Stimulated activated CD4-positive, alpha-beta T cell treated with anti-CD3 and anti-CD28 coated beads, Interleukin-1b, Interleukin-23, amount 100 ng/mL, for 24 hours (primary cell): ENCODE data around the gene RGS6.

Experiments
- DNase-seq, 4 experiments: peaks; one replicate each; pipeline ENCODE4 v3.0.0-alpha.2; 2020; ENCODE audit warnings: low read depth in 4 of 4, low spot score in 1 of 4

The RGS6 gene

DNA sequence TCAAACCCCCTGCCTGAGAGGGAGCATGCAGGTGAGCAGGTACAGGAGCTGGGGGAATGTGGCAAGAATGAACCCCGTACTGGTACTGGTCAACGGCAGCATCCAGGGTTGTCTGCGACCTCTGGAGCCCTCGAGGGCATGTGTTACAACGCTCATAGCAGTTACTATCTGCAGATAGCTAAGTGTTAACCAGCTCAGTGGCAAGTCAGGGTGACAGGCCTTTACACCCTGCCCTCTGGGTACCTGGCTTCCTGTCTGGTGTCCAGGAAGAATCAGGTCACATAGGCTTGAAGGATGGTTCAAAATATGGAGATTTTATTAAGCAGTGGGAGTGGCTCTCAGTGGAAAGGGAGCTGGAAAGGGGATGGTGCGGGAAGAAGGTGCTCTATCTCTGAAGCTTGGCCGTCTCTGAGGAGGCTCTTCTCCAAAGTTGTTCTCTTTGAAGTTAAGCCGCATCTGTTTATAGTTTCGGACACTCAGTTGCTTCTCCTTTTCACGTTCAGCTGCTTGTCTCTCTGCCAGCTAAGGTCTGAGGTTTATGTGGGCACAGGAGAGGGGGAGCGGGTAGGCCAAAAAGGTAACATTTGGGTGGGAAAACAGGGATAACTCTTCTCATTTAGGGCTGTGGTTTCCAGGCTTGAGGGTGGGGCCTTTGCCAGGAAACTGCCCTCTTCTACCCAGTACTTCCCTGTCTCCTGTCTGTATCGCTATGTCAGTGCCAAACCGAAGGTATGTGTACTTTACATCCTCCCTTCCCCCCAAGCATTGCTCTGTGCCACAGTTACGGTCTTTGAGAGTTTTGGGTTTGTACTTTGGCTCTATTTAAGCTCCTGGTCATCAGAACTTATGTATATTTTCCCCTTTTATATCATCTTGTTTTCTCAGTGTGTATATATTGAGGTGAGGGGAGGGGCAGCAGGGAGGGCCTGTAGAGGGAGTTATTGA, 305.8 kb downstream of the RGS6 start:
- no peak for DNase-seq

DNA sequence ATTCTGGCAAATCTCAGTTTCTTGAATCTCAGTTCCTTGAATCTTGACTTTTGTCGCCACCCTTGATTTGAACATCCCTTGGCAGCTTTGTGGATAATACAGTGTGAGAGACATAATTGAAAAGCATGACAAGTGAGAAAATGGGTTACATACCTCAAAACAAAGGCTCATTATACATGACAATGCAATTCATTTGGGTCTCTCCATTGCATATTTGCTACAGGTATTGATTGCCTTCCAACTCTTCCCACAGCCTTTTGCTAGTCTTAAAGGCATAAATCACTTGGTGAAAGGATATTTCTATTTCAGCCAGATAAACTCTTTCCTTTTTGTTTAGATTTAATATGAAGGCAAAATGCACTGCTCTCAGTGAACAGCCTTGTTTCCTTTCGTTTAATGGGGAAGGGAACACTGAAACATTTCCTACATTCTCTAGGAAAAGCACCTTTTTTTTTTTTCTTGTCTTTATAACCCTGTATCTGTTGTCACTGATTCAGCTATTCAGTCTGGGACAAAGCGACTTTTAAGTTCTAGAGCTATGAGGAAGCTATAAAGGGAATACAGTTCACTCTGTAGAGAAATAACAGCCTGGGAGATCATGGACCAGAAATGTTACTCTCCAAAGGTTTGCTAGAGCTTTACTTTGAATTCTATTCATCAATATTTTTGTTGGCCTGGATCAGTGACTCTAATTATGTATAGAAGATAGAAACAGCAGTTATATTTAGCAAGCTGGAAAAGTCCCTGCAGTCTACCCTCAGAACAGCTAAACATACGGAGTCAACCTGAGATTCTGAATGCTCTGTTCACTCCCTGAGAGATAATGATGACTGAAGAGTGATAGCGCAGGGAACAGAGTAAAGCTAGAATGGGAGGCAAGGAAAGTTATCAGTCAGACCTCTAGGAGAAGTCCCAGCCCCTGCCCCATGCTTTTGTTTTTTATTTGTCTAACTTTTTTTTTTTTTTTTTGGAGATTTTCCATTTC, 311.4 kb downstream of the RGS6 start:
- DNase-seq = no peak

DNA sequence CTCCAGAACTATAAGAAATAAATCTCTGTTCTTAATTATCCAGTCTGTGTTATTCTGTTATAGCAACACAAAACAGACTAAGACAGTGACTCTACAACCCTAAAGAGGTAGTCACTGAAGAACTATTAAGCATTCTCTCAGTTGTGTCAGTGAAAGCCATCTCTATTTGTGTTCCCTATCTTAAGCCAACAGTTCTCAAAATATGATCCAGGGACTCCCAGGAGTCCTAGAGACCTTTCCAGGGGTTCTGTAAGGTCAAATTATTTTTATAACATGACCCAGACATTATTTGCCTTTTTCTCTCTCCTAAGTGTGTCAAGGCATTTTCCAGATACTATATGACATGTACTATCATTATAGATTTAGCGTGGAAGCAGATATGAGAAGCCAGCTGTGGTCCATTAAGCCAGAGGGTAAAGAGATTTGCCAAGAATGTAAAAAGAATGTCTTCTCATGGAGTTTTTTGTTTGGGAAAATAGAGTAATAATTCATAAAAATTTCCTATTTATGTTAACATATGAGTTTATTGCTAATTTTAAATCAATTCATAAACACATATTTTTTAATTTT, 315.8 kb downstream of the RGS6 start:
- no peak for DNase-seq

DNA sequence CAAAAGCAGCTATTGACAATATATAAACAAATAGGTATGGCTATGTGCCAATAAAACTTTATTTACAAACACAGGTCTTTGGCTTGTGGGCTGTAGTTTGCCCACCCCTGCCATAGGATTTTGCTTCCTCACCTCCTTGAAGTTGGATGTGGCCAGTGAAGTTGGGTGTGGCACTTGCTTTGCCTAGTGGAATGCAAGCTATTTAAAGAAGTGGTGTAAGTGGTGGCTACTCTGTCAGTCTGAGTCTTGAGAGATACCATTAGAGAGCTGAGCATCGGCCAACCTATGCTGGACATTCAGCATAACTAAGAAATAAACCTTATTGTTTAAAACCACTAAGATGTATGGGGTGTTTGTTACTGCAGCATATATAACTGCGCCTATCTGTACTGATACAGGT, 321.3 kb downstream of the RGS6 start:
- no peak for DNase-seq

DNA sequence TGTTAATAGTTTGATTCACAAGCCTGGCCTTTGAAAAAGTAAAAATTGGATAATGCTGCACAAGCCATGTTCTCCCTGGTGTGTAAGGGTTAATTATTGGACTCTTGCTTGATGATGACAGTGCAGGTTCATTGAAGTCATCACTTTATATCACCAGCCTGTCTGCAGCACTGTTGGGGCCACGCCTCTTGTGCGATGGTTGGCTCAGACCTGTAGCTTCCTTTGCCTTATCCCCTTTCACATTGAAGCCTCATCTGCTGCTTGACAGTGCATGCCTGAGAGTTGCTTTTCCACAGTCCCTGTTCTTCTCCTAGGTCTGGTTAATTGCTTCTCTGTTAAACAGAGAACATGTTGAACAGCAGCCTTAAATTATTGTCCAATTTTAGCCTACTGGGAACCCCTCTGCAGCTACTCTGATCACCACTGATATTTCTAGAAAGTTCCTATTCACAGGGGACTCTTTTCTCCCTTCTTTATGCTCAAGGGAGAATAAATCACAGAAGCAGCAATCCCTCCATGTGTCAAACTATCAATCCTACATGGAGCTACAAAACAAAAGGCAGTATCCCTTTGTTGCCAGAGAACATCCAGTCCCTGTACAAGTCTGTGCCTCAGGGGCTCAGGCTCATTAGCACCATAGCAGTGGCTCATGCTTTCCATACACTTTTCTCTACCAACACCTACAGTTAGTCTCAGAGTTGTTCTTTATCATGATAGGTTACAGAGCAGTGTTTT, 322.1 kb downstream of the RGS6 start:
- DNase-seq = no peak

DNA sequence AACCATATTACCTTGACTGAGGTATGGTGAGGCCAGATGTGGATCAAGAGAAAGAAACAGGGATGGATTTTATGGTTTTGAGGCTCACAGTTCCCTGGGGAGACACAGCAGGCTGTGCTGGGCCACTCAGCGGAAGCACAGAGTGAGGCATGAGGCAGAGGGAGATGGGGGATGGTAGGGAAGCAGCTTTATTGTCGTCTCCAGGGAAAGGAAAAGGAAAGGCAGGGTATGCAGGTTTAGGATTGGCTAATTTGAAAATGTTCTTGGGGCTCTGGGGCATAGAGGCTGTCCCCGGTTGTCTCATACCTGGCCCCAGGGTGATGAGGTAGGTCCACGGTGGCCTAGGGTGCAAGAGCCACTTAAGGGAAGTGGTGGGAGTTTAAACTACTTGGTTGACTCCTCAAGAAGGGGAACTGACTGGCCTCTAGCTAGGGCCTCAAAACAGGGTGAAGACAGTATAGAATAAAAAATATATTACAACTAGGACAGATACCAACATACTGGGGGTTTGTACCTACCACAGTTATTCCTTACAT, 322.8 kb downstream of the RGS6 start:
- DNase-seq = no peak

DNA sequence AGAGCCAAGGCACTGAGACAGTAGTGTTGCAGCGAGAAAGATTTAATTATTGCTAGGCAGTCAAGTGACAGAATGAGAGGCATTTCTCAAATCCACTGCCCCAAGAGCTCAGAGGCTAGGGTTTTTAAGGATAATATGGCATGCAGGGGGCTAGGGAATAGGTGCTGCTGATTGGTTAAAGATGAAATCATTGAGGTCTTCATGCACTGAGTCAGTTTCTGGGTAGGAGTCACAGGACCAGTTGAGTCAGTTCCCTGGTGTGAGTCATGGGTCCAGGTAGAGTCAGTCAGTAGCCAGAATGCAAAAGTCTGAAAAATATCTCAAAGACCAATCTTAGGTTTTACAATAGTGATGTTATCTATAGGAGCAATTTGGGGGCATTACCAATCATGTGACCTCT, 323.8 kb downstream of the RGS6 start:
- no peak for DNase-seq

DNA sequence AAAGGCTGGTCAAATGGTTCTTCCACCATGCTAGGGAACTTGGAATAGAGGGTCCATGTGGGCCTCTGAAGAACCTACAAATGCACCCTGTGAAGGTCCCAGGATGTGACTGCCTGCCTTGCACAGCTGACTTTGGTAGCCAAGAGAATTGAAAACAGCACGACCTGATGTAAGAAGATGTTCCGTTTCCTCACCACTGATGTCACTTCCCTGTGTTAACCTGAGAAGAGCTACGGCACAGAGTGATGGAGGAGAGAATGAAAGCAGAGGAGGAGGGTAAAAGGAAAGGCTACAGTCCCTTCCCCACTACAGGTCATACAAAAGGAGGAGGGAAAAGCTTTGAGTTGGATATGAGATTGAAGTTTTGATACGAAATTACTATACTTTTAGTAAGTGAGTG, 328.8 kb downstream of the RGS6 start:
- no peak for DNase-seq

DNA sequence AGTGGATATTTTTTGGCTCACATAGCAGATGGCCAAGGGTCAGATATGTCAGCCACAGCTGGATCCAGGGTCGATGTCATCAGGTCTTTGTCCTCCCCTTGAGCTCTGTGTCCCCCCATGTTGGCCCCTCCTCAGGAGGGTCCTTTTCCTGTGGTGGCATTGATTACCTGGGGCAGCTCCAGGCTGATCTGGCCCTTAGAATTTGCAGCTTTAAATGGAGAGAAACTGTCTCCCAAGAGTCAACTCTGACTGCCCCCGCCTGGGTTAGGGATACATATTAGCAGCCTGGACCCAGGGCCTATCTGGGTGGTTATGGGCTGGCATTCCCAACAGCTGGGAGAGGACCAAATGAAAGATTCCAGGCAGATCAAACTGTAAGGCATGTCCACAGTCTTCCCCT, 330.5 kb downstream of the RGS6 start:
- no peak for DNase-seq

DNA sequence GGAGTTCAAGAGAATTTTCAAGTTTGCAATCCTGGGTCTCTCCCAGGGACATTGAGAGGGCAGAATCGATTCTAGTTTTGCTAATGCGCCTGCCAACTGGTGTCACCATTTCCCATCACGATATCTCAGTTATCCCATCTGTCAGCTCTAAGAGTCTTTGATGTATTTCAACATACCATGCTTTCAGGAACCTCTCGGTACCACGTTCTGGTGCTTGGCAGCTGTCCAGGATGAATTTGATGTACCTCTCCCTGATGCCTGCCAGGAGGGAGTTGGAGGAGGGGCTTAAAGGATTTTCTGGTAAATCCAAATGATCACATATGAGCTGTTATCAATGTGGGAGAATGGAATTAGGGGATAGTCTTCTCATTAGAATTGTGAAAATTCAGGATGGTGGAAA, 332.5 kb downstream of the RGS6 start:
- DNase-seq = no peak

DNA sequence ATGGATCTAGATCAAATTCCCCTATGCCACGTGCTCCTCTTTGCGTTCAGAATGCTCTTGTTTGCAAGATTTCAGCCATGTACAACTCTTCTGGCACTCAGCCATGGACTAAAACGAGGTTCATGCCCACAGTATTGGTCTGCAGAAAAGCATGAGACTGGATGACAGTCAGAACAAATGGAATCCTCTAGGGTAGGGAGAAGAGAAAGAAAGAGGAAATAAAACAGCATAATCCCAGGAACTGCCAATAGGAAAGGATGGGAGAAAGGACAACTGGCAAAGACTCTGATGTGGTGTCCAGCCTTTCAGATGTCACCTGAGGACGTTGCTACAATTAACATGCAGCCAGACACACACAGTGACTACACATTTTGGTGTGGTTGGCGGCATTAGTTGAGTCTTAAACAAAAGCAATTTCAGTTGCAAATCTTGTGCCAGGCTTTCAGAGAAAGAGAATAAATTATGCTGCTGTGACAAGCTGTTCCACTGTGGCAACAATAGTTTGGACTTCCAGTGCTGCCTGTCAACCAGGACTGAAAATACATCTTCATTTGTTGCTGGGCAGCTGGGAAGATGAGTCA, 338.0 kb downstream of the RGS6 start:
- no peak for DNase-seq

DNA sequence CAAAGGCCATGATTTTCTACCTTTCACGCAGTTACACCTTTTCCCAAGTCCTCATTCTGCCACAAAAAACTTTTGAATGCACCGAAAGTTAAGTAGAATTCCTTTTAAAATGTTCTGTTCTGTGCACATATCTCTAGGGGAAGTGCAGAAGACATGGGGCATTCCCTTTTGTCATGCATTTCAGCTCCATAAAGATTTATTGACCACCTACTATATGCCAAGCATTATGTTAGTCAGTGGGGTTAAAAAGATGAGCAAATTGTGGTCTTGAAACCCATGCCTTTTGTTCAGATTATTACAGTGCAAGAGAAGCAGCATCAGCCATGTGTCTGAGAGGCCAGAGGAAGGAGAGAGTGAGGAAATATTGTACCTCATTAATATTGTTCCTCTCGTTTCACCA, 338.5 kb downstream of the RGS6 start:
- no peak for DNase-seq

DNA sequence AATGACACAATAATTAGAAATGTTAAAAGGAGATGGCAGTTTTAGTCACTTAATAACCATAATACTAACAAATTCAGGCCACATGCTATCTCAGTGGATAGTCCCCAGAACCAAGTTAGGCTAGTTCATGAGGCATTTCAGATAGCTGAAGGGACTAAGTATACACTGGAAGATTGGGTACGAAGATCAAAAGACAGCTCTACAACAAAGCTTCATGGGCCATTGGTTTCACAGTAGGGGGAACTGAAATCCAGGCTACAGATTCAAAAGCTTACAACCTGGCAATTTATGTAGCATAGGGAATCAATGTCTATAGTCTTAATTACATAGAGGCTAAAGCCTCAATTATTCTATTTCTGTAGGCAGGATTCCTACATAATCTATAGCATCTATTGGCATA, 343.0 kb downstream of the RGS6 start:
- DNase-seq = no peak

DNA sequence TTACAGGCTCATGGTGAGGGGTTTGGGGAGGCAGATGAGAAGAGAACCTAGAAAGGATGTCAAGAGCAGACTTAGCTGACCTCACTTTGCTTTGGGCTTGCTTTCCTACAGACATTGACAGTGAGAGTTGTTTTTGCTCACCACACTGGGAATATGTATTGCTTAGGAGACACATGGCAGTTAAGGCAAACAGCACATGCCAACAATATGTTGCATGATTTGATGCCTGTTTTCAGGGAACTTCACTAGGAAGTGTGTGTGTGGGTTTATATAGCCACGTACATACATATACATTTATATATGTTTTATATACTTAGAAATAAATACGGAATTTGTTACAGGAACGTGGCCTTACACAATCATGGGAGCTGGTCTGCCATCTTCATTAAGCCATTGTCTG, 346.1 kb downstream of the RGS6 start:
- DNase-seq = no peak

DNA sequence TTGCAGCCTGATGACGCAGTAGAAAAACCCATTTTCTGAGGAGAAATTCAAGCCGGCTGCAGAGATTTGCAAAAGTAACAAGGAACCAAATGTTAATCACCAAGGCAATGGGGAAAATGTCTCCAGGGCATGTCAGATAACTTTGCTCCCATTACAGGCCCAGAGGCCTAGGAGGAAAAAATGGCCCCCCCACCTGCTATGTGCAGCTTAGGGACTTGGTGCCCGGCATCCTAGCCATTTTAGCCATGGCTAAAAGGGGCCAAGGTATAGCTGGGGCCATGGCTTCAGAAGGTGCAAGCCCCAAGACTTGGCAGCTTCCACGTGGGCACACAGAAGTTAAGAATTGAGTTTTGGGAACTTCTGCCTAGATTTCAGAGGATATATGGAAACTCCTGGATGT, 351.9 kb downstream of the RGS6 start:
- DNase-seq = no peak

DNA sequence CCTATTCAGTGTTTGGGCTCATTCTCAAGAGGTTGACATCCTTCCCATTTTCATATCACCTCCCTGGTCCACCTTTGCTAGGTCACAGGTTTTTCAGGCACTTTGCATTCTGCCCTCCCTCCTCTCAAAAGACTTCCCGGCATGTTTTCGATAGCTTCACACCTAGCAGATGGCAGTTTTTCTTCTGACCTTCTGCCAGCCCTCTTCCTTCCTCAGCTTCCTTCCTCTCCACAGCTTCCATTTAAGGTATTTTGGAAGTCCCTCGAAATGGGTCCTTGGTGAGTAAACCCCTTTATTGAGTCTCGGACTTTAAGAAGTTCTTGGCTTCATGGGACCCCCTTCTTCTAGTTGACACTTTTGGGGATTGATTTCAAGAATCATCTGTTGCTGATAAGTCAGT, 358.0 kb downstream of the RGS6 start:
- DNase-seq = no peak

DNA sequence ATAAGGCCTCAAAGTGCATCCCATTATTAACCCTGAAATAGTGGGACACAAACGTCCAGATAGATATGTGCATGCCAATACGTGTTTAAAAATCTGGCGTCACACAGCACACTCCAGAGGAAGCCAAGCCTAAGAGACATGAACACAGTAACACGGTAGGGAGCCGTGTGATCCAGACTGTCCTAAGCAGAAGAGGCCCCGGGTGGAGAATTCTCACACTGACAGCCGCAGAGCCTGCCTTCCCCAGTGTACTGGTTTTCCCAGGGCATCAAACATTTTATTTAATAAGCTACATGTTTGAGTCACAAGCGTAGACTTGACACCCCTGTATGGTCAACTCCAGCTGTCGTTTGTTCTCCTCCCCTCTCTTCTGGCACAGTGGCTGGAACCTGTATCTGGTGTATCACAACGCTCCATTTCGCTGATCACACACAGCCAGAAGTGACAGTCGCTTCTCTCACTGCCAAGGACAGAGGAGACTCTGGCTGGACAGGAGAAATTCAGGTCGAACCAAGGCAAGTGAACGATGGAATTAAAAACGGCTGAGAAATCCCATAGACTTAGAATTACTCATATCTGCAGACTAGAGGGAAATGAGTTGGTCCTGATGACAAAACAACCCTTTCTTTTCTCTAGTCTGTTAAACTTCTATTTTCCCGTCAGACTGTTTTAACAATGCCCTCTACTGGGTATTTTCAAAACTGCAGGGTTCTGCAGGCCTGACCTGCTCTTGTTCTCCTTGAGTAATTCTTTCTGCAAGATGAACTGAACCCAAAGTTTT, 359.9 kb downstream of the RGS6 start:
- DNase-seq = no peak

DNA sequence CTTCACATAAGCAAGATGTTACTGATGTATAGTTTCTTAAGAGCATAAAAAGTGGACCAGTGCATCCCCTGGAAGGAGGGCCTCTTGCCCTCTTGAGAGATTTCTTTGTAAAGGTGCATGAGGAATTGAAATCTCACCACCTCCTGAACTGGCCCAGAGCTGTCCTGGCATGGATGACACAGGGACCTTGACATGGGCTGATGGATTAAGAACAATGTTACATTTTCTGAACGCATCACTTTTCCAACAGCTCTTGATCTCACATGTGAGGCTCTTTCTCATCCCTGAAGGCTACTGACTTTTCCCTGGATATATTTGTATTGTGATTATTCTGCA, 360.4 kb downstream of the RGS6 start:
- DNase-seq = no peak

DNA sequence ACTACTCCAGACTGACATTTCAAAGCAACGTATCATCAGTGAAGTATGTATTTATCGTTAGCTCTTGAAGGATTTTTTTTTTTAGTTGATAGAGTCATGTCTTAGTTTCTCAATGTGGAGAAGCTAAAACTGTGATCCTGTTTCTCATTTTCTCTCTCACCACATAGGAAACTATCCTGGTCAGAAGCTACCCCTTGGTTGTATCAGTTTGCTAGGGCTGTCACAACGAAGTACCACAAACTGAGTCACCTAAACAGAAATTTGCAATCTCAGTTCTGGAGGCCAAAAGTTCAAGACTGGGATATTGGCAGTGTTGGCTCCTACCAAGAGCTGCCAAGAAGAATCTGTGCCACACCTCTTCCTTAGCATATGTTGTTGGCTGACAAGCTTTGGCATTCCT, 369.1 kb downstream of the RGS6 start:
- no peak for DNase-seq

DNA sequence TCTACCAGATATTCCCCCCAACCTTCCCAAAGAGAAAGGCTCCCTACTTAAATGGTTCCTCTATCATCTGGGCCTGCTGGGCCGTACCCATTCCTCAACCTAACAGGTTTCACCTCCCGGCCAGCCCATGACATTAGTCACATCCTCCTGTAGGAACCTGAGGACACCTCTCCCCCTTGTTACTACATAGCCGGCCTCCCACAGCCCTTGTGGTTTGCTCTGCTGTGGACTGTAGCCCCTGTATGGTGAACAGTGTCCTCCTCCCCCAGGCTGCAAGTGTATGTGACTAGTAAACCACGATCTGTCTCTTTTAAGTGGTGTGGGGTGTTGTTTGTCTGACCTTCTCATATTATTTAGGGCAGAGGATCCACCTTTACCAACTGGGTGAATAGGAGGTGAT, 371.7 kb downstream of the RGS6 start:
- no peak for DNase-seq
